ENCODE results near the gene CSTPP1.
"Not testable (repeated sequence)": the region's sequence is repeated elsewhere in the genome, so short reads cannot be mapped to it uniquely, and the experiment has no call there.

The CSTPP1 gene

DNA sequence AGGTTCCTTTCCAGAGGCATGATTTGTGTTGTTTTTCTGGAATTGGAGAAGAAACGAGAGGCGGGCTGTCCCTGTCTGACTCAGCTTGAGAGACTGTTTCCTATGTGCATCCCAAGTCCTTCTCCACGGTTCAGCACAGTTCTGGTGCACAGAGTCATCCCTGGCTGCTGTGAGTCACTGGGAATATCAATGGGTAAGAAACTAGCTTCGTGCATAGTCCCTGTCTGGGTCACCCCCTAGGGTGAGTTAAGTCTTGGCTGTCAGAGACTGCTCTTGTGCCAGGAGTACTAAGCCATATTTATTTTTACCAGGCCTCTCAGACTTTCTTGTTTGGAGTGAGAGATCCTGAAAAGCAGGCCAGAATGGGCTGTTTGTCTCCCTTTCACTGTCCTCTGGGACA lies 15.8 kb upstream of the CSTPP1 start:
- ATAC-seq: peak; percentile 75

DNA sequence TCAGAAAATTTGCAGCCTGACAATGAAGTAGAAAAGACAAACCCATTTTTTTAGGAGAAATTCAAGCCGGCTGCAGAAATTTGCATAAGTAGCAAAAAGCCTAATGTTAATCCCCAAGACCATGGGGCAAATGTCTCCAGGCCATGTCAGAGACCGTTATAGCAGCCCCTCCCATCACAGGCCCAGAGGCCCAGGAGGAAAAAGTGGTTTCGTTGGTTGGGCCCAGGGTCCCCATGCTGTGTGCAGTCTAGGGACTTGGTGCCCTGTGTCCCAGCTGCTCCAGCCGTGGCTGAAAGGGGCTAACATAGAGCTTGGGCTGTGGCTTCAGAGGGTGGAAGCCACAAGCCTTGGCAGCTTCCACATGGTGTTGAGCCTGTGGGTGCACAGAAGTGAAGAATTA lies 8.6 kb upstream of the CSTPP1 start:
- not testable (repeated sequence) for ATAC-seq

More for the DNA sequence above, 15.8 kb upstream of the CSTPP1 start:
- TF ChIP-seq ZFP3 (CRISPR knock-in tag; IDR thresholded peaks at IDR 0.05) (no peak), ZNF70 (CRISPR knock-in tag; IDR thresholded peaks at IDR 0.05) (no peak), RARB (CRISPR knock-in tag; IDR thresholded peaks at IDR 0.05) (no peak), ISL1 (CRISPR knock-in tag; IDR thresholded peaks at IDR 0.05) (no peak), BACH2 (CRISPR knock-in tag; IDR thresholded peaks at IDR 0.05; ENCODE audit: borderline replicate concordance) (no peak), SNAI2 (CRISPR knock-in tag; IDR thresholded peaks at IDR 0.05) (no peak), PPARA (CRISPR knock-in tag; IDR thresholded peaks at IDR 0.05; ENCODE audit: borderline replicate concordance) (no peak), GLIS3 (CRISPR knock-in tag; IDR thresholded peaks at IDR 0.05) (no peak), ZNF8 (CRISPR knock-in tag; IDR thresholded peaks at IDR 0.05) (no peak), TCF4 (CRISPR knock-in tag; IDR thresholded peaks at IDR 0.05; ENCODE audit: borderline replicate concordance) (no peak), ESRRG (CRISPR knock-in tag; IDR thresholded peaks at IDR 0.05) (no peak), CSDC2 (CRISPR knock-in tag; IDR thresholded peaks at IDR 0.05) (no peak), OSR1 (CRISPR knock-in tag; IDR thresholded peaks at IDR 0.05) (no peak), ARNTL (CRISPR knock-in tag; IDR thresholded peaks at IDR 0.05; ENCODE audit: borderline replicate concordance, low read depth) (no peak), ZNF565 (CRISPR knock-in tag; conservative IDR thresholded peaks at IDR 0.05; ENCODE audit: low read depth) (no peak), ZC3H10 (CRISPR knock-in tag; IDR thresholded peaks at IDR 0.05) (no peak)
- TF ChIP-seq, protein P1, sequence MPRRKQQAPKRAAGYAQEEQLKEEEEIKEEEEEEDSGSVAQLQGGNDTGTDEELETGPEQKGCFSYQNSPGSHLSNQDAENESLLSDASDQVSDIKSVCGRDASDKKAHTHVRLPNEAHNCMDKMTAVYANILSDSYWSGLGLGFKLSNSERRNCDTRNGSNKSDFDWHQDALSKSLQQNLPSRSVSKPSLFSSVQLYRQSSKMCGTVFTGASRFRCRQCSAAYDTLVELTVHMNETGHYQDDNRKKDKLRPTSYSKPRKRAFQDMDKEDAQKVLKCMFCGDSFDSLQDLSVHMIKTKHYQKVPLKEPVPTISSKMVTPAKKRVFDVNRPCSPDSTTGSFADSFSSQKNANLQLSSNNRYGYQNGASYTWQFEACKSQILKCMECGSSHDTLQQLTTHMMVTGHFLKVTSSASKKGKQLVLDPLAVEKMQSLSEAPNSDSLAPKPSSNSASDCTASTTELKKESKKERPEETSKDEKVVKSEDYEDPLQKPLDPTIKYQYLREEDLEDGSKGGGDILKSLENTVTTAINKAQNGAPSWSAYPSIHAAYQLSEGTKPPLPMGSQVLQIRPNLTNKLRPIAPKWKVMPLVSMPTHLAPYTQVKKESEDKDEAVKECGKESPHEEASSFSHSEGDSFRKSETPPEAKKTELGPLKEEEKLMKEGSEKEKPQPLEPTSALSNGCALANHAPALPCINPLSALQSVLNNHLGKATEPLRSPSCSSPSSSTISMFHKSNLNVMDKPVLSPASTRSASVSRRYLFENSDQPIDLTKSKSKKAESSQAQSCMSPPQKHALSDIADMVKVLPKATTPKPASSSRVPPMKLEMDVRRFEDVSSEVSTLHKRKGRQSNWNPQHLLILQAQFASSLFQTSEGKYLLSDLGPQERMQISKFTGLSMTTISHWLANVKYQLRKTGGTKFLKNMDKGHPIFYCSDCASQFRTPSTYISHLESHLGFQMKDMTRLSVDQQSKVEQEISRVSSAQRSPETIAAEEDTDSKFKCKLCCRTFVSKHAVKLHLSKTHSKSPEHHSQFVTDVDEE (CRISPR knock-in tag; IDR thresholded peaks at IDR 0.05): no peak
- TF ChIP-seq, protein P2, sequence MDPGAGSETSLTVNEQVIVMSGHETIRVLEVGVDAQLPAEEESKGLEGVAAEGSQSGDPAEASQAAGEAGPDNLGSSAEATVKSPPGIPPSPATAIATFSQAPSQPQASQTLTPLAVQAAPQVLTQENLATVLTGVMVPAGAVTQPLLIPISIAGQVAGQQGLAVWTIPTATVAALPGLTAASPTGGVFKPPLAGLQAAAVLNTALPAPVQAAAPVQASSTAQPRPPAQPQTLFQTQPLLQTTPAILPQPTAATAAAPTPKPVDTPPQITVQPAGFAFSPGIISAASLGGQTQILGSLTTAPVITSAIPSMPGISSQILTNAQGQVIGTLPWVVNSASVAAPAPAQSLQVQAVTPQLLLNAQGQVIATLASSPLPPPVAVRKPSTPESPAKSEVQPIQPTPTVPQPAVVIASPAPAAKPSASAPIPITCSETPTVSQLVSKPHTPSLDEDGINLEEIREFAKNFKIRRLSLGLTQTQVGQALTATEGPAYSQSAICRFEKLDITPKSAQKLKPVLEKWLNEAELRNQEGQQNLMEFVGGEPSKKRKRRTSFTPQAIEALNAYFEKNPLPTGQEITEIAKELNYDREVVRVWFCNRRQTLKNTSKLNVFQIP (CRISPR knock-in tag; IDR thresholded peaks at IDR 0.05; ENCODE audit: borderline replicate concordance, low read depth): no peak
- TF ChIP-seq, protein P3, sequence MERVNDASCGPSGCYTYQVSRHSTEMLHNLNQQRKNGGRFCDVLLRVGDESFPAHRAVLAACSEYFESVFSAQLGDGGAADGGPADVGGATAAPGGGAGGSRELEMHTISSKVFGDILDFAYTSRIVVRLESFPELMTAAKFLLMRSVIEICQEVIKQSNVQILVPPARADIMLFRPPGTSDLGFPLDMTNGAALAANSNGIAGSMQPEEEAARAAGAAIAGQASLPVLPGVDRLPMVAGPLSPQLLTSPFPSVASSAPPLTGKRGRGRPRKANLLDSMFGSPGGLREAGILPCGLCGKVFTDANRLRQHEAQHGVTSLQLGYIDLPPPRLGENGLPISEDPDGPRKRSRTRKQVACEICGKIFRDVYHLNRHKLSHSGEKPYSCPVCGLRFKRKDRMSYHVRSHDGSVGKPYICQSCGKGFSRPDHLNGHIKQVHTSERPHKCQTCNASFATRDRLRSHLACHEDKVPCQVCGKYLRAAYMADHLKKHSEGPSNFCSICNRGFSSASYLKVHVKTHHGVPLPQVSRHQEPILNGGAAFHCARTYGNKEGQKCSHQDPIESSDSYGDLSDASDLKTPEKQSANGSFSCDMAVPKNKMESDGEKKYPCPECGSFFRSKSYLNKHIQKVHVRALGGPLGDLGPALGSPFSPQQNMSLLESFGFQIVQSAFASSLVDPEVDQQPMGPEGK (CRISPR knock-in tag; IDR thresholded peaks at IDR 0.05; ENCODE audit: borderline replicate concordance): no peak
- TF ChIP-seq, protein P4, sequence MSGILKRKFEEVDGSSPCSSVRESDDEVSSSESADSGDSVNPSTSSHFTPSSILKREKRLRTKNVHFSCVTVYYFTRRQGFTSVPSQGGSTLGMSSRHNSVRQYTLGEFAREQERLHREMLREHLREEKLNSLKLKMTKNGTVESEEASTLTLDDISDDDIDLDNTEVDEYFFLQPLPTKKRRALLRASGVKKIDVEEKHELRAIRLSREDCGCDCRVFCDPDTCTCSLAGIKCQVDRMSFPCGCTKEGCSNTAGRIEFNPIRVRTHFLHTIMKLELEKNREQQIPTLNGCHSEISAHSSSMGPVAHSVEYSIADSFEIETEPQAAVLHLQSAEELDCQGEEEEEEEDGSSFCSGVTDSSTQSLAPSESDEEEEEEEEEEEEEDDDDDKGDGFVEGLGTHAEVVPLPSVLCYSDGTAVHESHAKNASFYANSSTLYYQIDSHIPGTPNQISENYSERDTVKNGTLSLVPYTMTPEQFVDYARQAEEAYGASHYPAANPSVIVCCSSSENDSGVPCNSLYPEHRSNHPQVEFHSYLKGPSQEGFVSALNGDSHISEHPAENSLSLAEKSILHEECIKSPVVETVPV (CRISPR knock-in tag; IDR thresholded peaks at IDR 0.05): no peak

DNA sequence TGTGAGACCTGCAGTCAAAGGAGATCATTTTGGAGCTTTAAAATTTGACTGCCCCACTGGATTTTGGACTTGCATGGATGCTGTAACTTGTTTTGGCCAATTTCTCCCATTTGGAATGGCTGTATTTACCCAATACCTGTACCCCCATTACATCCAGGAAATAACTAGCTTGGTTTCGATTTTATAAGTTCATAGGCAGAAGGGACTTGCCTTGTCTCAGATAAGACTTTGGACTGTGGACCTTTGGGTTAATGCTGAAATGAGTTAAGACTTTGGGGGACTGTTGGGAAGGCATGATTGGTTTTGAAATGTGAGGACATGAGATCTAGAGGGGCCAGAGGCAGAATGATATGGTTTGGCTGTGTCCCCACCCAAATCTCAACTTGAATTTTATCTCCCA lies 7.9 kb upstream of the CSTPP1 start:
- ATAC-seq: not testable (repeated sequence)

DNA sequence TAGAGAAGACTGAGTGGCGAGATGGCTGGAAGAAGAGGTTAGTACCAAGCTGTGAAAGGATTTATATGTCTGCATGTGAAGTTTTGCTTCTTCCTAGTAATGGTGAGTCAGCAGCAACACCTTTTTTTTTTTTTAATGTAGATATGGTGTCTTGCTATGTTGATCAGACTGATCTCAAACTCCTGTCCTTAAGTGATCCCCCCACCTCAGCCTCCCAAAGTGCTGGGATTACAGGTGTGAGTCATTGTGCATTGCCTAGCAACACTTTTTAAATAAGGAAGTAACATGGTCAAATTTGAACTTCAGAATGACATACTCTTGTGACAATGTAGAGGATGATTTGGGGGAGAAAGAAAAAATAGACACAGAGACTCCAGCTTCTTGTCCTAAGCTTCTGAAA lies 6.5 kb upstream of the CSTPP1 start:
- TF ChIP-seq, protein P3 (CRISPR knock-in tag; IDR thresholded peaks at IDR 0.05; ENCODE audit: borderline replicate concordance): no peak
- TF ChIP-seq ZFP30 (CRISPR knock-in tag; IDR thresholded peaks at IDR 0.05): no peak
- TF ChIP-seq ZNF8 (CRISPR knock-in tag; IDR thresholded peaks at IDR 0.05): no peak
- TF ChIP-seq, protein P2 (CRISPR knock-in tag; IDR thresholded peaks at IDR 0.05; ENCODE audit: borderline replicate concordance, low read depth): no peak
- no peak for TF ChIP-seq SNAI2 (CRISPR knock-in tag; IDR thresholded peaks at IDR 0.05)
- TF ChIP-seq ARNTL (CRISPR knock-in tag; IDR thresholded peaks at IDR 0.05; ENCODE audit: borderline replicate concordance, low read depth): no peak
- no peak for TF ChIP-seq ZNF70 (CRISPR knock-in tag; IDR thresholded peaks at IDR 0.05)
- TF ChIP-seq, protein P1 (CRISPR knock-in tag; IDR thresholded peaks at IDR 0.05): no peak
- TF ChIP-seq ZC3H10 (CRISPR knock-in tag; IDR thresholded peaks at IDR 0.05): no peak
- TF ChIP-seq TCF4 (CRISPR knock-in tag; IDR thresholded peaks at IDR 0.05; ENCODE audit: borderline replicate concordance): no peak
- peak; percentile 79 for ATAC-seq
